Breast epithelium (tissue), 3 donors: ENCODE results near the gene CLDN6.

Experiments
- CTCF ChIP-seq, 3 donors: fragments of 450-650 bp; IDR thresholded peaks; one replicate each; pipeline ENCODE4 v1.5.1; 2016 to 2017; ENCODE audit warnings: antibody characterized with exemption in 3 of 3, mild to moderate bottlenecking in 3 of 3, moderate library complexity in 3 of 3
- POLR2A ChIP-seq: fragments of 450-650 bp; IDR thresholded peaks from one replicate; pipeline ENCODE4 v1.6.1; 2016; ENCODE audit warnings: antibody characterized with exemption, mild to moderate bottlenecking, moderate library complexity
- POLR2AphosphoS5 ChIP-seq, 3 donors: sonication (generic); formaldehyde crosslinking; IDR thresholded peaks; one replicate each; pipeline ENCODE4 v1.6.1; 2017; ENCODE audit warnings: antibody characterized with exemption in 3 of 3

DNA sequence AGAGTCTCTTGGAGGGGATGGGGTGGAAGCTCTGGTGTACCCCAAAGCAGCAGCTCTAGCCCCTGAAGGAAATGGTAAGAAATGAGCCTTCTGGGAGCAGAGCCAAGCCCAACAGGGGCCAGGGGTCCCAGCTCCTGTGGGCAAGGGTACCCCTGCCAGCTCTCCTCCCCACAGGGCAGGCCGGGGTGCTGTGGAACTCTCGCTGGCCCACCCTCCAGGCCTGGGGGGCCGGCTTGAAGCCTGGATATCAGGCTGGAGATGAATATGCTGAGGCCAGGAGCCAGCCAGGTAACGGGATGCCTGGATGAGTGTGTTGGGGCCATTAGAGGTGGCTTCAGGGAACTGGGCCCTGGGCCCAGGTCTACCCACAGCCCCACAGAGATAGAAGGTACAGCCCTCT is 17.4 kb downstream of the CLDN6 start:
- TF ChIP-seq CTCF (IDR thresholded peaks at IDR 0.05) (no peak), POLR2A (no peak), POLR2AphosphoS5 (IDR thresholded peaks at IDR 0.05) (no peak)
